HG03280 (cell line): ENCODE data around the gene MTX1.
"Not testable (repeated sequence)": the region's sequence is repeated elsewhere in the genome, so short reads cannot be mapped to it uniquely, and the experiment has no call there.

Source experiments
- ATAC-seq: cut with Tn5 transposase; IDR thresholded peaks from one replicate; pipeline ENCODE4 v1.9.1; 2021; ENCODE audit warnings: mild to moderate bottlenecking, moderate library complexity; ENCODE audit not compliant: unreplicated experiment

The MTX1 gene

GRCh38 chr1:155187456-155187891 lies 21.0 kb upstream of the MTX1 start:
- no peak for ATAC-seq

DNA sequence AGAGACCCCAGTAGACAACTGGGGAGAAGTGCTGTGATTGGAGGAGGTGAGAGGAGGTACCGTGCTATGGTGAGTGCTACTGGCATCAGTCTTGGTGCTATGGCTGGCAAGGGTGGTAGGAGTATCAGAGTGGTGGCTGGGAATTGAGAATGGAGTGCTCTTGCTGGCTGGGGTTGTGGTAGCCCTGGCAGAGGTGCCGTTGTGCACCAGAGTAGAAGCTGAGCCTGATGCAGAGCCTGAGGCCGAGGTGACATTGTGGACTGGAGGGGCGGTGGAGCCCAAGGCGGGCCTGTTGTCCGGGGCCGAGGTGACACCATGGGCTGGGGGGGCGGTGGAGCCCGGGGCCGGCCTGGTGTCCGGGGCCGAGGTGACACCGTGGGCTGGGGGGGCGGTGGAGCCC lies 20.2 kb upstream of the MTX1 start:
- no peak for ATAC-seq

GRCh38 chr1:155189926-155190325 lies 18.6 kb upstream of the MTX1 start:
- ATAC-seq = not testable (repeated sequence)

GRCh38 chr1:155191904-155192303 lies 16.6 kb upstream of the MTX1 start:
- no peak for ATAC-seq

- no peak for ATAC-seq
Observed at GRCh38 chr1:155192346-155193274, 15.9 kb upstream of the MTX1 start.

GRCh38 chr1:155193275-155193990 lies 15.1 kb upstream of the MTX1 start:
- peak; percentile 65 for ATAC-seq

- not testable (repeated sequence) for ATAC-seq
Observed at GRCh38 chr1:155193991-155194240, 14.6 kb upstream of the MTX1 start.

DNA sequence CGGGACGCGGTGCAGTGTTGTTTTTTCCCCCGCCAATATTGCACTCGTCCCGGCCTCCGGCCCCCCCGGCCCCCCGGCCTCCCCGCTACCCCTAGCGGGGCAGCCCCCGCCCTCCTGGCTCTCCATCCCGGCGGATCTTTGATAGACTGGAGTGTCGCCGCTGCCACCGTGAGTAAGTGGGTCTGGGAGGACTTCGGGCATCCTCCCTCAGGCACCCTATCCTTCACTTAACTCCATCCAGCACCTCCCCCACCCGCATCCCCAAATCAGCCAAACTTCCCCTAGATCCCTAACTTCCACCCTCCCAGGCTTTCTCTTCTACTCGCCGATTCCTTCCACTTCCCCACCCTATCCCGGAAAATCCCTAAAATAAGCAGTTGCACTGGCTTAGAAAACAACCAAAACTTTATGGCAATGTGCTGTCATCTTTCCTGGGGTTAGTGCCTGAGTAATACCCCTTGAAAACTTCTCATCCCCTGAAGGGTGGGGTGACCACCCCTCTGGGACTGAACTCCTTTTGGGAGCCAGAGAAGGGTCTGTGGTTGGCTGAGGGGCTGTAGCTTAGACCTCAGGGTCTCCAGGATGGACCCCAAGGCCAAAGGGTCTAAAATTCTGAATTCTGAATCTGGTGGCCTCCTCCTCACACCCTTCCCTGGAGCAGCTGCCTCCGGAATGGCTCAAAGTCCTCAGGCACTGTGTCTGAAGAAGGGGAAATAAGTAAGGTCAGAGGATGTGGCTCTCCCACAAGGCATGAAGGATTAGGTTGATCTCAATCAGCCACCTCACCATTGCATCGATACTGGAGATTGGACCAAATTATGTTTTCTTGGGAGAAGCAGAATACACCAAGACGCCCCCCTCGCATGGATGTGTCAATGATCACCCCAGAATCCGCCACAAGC lies 13.0 kb upstream of the MTX1 start:
- no peak for ATAC-seq

DNA sequence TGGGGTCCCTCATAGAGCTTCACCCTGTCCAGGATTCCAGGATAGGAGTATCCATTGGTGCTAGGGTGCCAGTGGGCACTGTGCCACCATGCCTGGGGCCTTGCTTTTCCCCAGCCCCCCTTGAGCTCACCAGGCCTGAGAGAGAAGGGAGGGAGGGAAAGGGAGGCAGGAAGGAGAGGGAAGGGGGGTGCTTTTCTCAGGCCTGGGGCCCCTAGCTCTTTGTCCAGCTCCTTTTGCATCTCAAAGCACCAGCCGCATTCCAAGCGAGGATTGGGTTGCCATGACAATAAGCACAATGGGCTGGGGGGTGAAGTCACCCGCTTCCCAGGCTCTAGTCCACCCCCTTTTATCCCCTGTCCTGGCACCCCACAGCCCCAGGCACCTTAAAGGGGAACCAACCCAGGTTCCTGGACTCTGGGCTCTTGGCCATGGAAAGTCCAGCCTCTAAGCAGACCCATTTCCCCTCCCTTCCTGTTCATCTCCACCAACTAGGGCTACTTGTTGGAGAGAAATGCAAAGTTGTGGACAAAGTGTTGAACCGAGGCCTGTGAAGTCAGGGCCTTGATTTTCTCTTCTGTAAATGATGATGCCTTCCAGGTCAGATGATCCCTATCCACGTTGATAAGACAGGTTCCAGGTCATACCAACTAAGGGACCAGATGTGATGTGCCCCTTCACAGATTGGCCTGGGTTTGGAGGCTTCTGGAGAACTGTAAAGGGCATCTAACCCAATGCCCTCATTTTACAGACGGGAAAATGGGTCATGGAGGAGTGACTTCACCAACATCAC lies 12.2 kb upstream of the MTX1 start:
- ATAC-seq = no peak

- no peak for ATAC-seq
Observed at GRCh38 chr1:155196893-155197638, 11.4 kb upstream of the MTX1 start.

GRCh38 chr1:155197901-155198546 lies 10.5 kb upstream of the MTX1 start:
- ATAC-seq = no peak

- no peak for ATAC-seq
Observed at GRCh38 chr1:155198547-155198906, 10.0 kb upstream of the MTX1 start.

DNA sequence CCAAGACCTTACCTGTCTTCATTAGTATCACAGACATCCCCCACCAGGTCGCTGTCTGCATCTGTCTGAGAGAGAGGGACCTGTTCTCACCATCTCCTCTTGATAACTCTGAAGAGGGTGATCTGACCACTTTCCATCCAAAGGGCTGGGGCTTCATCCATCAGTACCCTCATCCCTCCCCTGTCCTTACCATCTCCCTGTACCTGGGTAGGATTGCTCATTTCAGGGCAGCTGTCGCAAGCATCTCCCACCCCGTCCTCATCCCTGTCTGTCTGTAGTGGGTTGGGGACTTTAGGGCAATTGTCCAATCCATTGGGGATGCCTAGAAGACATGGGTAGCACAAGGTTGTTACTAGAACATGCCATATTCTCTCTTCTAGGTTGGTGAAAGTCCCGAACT lies 8.7 kb upstream of the MTX1 start:
- no peak for ATAC-seq

- ATAC-seq = no peak
Observed at GRCh38 chr1:155200920-155201319, 7.6 kb upstream of the MTX1 start.

- no peak for ATAC-seq
Observed at GRCh38 chr1:155202198-155202597, 6.3 kb upstream of the MTX1 start.

DNA sequence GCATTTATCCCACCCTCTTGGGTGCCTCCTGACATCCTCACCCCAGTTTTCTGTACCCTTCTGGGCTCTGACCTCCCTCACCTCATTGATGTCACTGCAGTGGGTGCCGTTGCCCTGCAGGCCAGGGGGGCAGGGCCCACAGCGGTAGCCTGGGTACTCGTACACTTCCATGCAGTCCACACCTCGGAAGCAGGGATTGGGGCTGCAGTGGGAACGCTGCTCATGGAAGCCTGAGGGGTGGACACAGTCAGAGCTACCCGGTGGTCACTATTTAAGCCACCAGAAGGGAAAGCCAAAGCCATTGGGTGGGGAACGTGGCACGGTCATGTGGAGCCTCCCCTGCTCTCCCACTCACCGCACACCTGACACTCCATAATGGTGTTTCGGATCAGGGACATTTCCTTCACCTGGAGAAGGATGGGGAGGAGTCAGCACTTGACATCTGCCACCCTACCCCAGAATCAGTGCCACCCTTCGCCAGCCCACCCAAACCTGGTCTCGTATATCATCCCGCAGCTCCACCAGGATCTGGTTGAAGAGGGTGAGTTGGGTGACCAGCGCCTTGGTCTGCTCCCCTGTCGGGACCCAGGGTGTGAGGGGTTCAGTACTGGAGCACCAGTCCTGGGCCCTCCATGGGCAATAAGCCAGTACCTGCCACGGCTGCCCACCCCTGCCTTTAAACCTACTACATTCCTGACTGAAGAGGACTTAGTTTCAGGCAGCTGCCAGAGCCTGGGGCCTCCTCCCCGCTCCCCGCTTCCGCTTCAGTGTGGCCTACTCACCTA lies 5.6 kb upstream of the MTX1 start:
- ATAC-seq = no peak

GRCh38 chr1:155205035-155205434 lies 3.5 kb upstream of the MTX1 start:
- ATAC-seq = no peak

- no peak for ATAC-seq
Observed at GRCh38 chr1:155205969-155206593, 2.4 kb upstream of the MTX1 start.
